A549 (cell line): Measurements from ENCODE around the gene C19orf67. TPM values are rescaled to one million over a fixed set of nuclear protein-coding genes. Genes with fewer than 3 reads are reported as not detected.

Experiments
- ATAC-seq, 2 experiments: fragments of 200-7000 bp in 1 of 2; fragments of >200 bp in 1 of 2; cut with Nextera tagmentation in 1 of 2; cut with Tn5 transposase in 1 of 2; 3 replicates each; pipeline versions ENCODE4 v1.8.0 to v1.9.1; 2018 to 2020; ENCODE audit warnings: mild to moderate bottlenecking in 1 of 2, moderate library complexity in 1 of 2
- CTCF ChIA-PET: fragments of 300-600 bp; sonication (Branson Sonifier 250); formaldehyde crosslinking; extraction: SDS; loops from one replicate; lab custom pipeline; 2021; ENCODE audit warnings: antibody characterized with exemption, inconsistent platforms; lab: Yijun Ruan, JAX
- POLR2A ChIA-PET: fragments of 350-600 bp; formaldehyde crosslinking; extraction: SDS; loops from one replicate; lab custom pipeline; 2021; ENCODE audit warnings: antibody characterized with exemption, inconsistent platforms; lab: Yijun Ruan, JAX
- DNase-seq, 2 experiments: peaks; one replicate each; pipeline versions ENCODE4 v3.0.0 to v3.0.0-alpha.2; 2011 to 2016; ENCODE audit warnings: low read depth in 1 of 2, low spot score in 1 of 2
- FAIRE-seq: peaks from 2 replicates; lab custom pipeline; 2011; peaks lifted over from hg19 to GRCh38; lab: Jason Lieb, UNC
- H3K27ac ChIP-seq, 2 experiments: fragments of >200 bp; sonication (Bioruptor Twin); formaldehyde crosslinking; 3 replicates each; pipeline ENCODE4 v1.5.1; 2016 to 2017
- H3K4me1 ChIP-seq: fragments of >200 bp; sonication (Bioruptor Twin); formaldehyde crosslinking; 3 replicates; pipeline ENCODE4 v1.6.1; 2016
- H3K4me2 ChIP-seq: fragments of >200 bp; sonication (Bioruptor Twin); formaldehyde crosslinking; 3 replicates; pipeline ENCODE4 v1.6.1; 2016
- H3K4me3 ChIP-seq: fragments of >200 bp; sonication (Bioruptor Twin); formaldehyde crosslinking; 3 replicates; pipeline ENCODE4 v1.5.1; 2016
- H3K9me3 ChIP-seq: fragments of >200 bp; sonication (Bioruptor Twin); formaldehyde crosslinking; 3 replicates; pipeline ENCODE4 v1.6.1; 2016
- ATOH8 ChIP-seq: fragments of 250-450 bp; sonication (Bioruptor Pico); IDR thresholded peaks from 2 replicates; pipeline ENCODE4 v1.5.0; 2020; ENCODE audit warnings: low read depth, mild to moderate bottlenecking, moderate library complexity
- BCL3 ChIP-seq: fragments of >200 bp; sonication (Bioruptor Twin); formaldehyde crosslinking; IDR thresholded peaks from 3 replicates; pipeline ENCODE4 v1.6.1; 2016
- EHF ChIP-seq: fragments of 250-450 bp; sonication (Bioruptor Pico); IDR thresholded peaks from 2 replicates; pipeline ENCODE4 v1.5.0; 2020; ENCODE audit warnings: mild to moderate bottlenecking
- EHMT2 ChIP-seq: fragments of 200-600 bp; sonication (generic); IDR thresholded peaks from 2 replicates; pipeline ENCODE4 v1.6.1; 2016; ENCODE audit warnings: antibody characterized with exemption, low read depth, mild to moderate bottlenecking, moderate library complexity
- EP300 ChIP-seq, 2 experiments: fragments of >200 bp; sonication (Bioruptor Twin); formaldehyde crosslinking; IDR thresholded peaks; 2 replicates in 1 of 2; 3 replicates in 1 of 2; pipeline ENCODE4 v1.6.1; 2016 to 2017
- FOSB ChIP-seq: fragments of 250-450 bp; sonication (Bioruptor Pico); IDR thresholded peaks from 2 replicates; pipeline ENCODE4 v1.5.0; 2020; ENCODE audit warnings: mild to moderate bottlenecking, moderate library complexity
- FOSL2 ChIP-seq, 2 experiments: fragments of 450-650 bp in 1 of 2; fragments of >200 bp in 1 of 2; sonication (Bioruptor Twin) in 1 of 2; formaldehyde crosslinking; IDR thresholded peaks; 2 replicates each; pipeline versions ENCODE4 v1.5.0 to v1.6.1; 2016 to 2020; ENCODE audit warnings: mild to moderate bottlenecking in 1 of 2, moderate library complexity in 1 of 2
- FOXS1 ChIP-seq: fragments of 250-450 bp; sonication (Bioruptor Pico); IDR thresholded peaks from 2 replicates; pipeline ENCODE4 v1.5.0; 2020; ENCODE audit warnings: mild to moderate bottlenecking, moderate library complexity
- HDAC2 ChIP-seq: fragments of 200-600 bp; sonication (generic); IDR thresholded peaks from 2 replicates; pipeline ENCODE4 v1.6.1; 2016
- HEYL ChIP-seq: fragments of 250-450 bp; sonication (Bioruptor Pico); IDR thresholded peaks from 2 replicates; pipeline ENCODE4 v1.8.0; 2021; ENCODE audit warnings: mild to moderate bottlenecking, moderate library complexity
- HOXA7 ChIP-seq: fragments of 250-450 bp; sonication (Bioruptor Pico); IDR thresholded peaks from 2 replicates; pipeline ENCODE4 v1.5.0; 2020; ENCODE audit warnings: mild to moderate bottlenecking, moderate library complexity
- JUN ChIP-seq, 2 experiments: fragments of >200 bp; sonication (Bioruptor Twin); formaldehyde crosslinking; IDR thresholded peaks; 2 replicates in 1 of 2; 3 replicates in 1 of 2; pipeline ENCODE4 v1.6.1; 2016 to 2017
- KDM5A ChIP-seq: fragments of 200-600 bp; sonication (generic); IDR thresholded peaks from 2 replicates; pipeline ENCODE4 v1.6.1; 2016; ENCODE audit warnings: antibody characterized with exemption, mild to moderate bottlenecking
- MAX ChIP-seq: IDR thresholded peaks from 2 replicates; pipeline ENCODE4 v1.6.1; 2012
- NR3C1 ChIP-seq: fragments of >200 bp; sonication (Bioruptor Twin); formaldehyde crosslinking; IDR thresholded peaks from 3 replicates; pipeline ENCODE4 v1.6.1; 2017
- PHF8 ChIP-seq: fragments of 200-600 bp; sonication (generic); IDR thresholded peaks from 2 replicates; pipeline ENCODE4 v1.6.1; 2016; ENCODE audit warnings: low read depth, mild to moderate bottlenecking, antibody characterized with exemption, moderate library complexity, borderline replicate concordance
- POLR2AphosphoS2 ChIP-seq: conservative IDR thresholded peaks from 2 replicates; pipeline ENCODE4 v1.6.1; 2012; ENCODE audit warnings: low read length, improper control_type of control experiment, inconsistent platforms
- RAD21 ChIP-seq, 2 experiments: fragments of >200 bp in 1 of 2; sonication (Bioruptor Twin) in 1 of 2; formaldehyde crosslinking in 1 of 2; IDR thresholded peaks in 1 of 2; conservative IDR thresholded peaks in 1 of 2; 2 replicates in 1 of 2; 3 replicates in 1 of 2; pipeline ENCODE4 v1.6.1; 2012 to 2018; ENCODE audit warnings: inconsistent platforms in 1 of 2
- RNF2 ChIP-seq: fragments of 200-600 bp; sonication (generic); IDR thresholded peaks from 2 replicates; pipeline ENCODE4 v1.6.1; 2016; ENCODE audit warnings: low read depth, mild to moderate bottlenecking, antibody characterized with exemption, moderate library complexity, borderline replicate concordance
- ZFP36 ChIP-seq: fragments of 450-650 bp; IDR thresholded peaks from 2 replicates; pipeline ENCODE4 v1.6.1; 2014; ENCODE audit warnings: borderline replicate concordance; ENCODE audit not compliant: partially characterized antibody
- ZSCAN20 ChIP-seq: fragments of 250-450 bp; sonication (Bioruptor Pico); IDR thresholded peaks from 2 replicates; pipeline ENCODE4 v1.8.0; 2022; ENCODE audit warnings: mild to moderate bottlenecking, moderate library complexity
- WGBS: methylation state at CpG from one replicate; pipeline ENCODE4 v1.1.6; 2017; ENCODE audit errors: missing lambda C conversion rate; 5-methylcytosine and 5-hydroxymethylcytosine counted together
- polyA plus RNA-seq, 4 experiments: library from polyadenylated mRNA; depleted of rRNA in 3 of 4; stranded (reverse); fragments of >200 nt; fragmentation: RNase III in 1 of 4; extraction: RNeasy Plus Mini Kit Qiagen cat#74134 plus additional on column Dnase treatment in 1 of 4; gene quantifications; 2 replicates in 3 of 4; 3 replicates in 1 of 4; pipeline ENCODE4 v1.2.3, GENCODE V29; 2011 to 2017
- TF ChIP-seq, protein P1 (sequence below): IDR thresholded peaks from 2 replicates; pipeline ENCODE4 v1.6.1; 2012
- TF ChIP-seq, protein P2 (sequence below): IDR thresholded peaks from 2 replicates; pipeline ENCODE4 v1.6.1; 2012; ENCODE audit warnings: low read depth, borderline replicate concordance
- TF ChIP-seq, protein P3 (sequence below): fragments of >200 bp; sonication (Bioruptor Twin); formaldehyde crosslinking; IDR thresholded peaks from 2 replicates; pipeline ENCODE4 v1.6.1; 2016

The C19orf67 gene
- polyA plus RNA-seq, 2 of the 4 experiments (the other 2 are of a cell fraction), result not detected

GRCh38 chr19:14066134-14066533 is 19.4 kb downstream of the C19orf67 start:
- ATAC-seq, result no peak
- no peak overlapping the region for H3K4me2 ChIP-seq
- H3K4me3 ChIP-seq, result no peak overlapping the region
- ChIA-PET POLR2A (no interaction called here), CTCF (no interaction called here)
- WGBS, result 49% methylated on average over 2 of the region's 2 CpGs
- no peak for TF ChIP-seq FOXS1
- no peak for TF ChIP-seq RAD21 (conservative IDR thresholded peaks at IDR 0.05 in 1 of 2, IDR thresholded peaks at IDR 0.05 in 1 of 2)
- no peak for TF ChIP-seq JUN (IDR thresholded peaks at IDR 0.05)
- TF ChIP-seq HDAC2, result no peak
- TF ChIP-seq, protein P1, sequence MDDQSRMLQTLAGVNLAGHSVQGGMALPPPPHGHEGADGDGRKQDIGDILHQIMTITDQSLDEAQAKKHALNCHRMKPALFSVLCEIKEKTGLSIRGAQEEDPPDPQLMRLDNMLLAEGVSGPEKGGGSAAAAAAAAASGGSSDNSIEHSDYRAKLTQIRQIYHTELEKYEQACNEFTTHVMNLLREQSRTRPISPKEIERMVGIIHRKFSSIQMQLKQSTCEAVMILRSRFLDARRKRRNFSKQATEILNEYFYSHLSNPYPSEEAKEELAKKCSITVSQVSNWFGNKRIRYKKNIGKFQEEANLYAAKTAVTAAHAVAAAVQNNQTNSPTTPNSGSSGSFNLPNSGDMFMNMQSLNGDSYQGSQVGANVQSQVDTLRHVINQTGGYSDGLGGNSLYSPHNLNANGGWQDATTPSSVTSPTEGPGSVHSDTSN, result no peak
- no peak for TF ChIP-seq BCL3
- TF ChIP-seq RNF2, result no peak
- no peak for TF ChIP-seq ZSCAN20 (CRISPR knock-in tag)
- no peak for TF ChIP-seq KDM5A
- no peak for TF ChIP-seq EHMT2
- no peak for TF ChIP-seq PHF8
- TF ChIP-seq POLR2AphosphoS2, result no peak
- TF ChIP-seq, protein P2, sequence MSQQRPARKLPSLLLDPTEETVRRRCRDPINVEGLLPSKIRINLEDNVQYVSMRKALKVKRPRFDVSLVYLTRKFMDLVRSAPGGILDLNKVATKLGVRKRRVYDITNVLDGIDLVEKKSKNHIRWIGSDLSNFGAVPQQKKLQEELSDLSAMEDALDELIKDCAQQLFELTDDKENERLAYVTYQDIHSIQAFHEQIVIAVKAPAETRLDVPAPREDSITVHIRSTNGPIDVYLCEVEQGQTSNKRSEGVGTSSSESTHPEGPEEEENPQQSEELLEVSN, result no peak
- TF ChIP-seq, protein P3, sequence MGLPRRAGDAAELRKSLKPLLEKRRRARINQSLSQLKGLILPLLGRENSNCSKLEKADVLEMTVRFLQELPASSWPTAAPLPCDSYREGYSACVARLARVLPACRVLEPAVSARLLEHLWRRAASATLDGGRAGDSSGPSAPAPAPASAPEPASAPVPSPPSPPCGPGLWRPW, result no peak
- TF ChIP-seq MAX, result no peak
- peaks cover 9% of the 10 kb centered on the region; the same call in 1 of the 3 replicates for H3K4me1 ChIP-seq
- DNase-seq, result no peak
- no peak for FAIRE-seq
- H3K9me3 ChIP-seq, result no peaks in the 10 kb centered on the region
- H3K27ac ChIP-seq, result no peak overlapping the region

DNA sequence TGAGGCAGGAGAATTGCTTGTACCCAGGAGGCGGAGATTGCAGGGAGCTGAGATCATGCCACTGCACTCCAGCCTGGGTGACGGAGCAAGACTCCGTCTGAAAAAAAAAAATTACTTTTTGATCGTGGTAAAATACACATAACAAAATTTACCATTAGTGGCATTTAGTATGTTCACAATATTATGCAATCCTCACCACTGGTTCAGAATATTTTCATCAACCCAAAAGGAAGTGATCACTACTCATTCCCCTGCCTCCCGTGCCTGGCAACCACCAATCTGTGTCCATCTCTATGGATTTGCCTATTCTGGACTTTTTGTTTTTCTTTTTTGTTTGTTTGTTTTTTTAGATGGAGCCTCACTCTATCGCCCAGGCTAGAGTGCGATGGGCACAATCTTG is 22.5 kb downstream of the C19orf67 start:
- ATAC-seq (no peak), DNase-seq (no peak), FAIRE-seq (no peak)
- CTCF ChIA-PET, result interaction anchor here (1.1 to 8.8 kb wide), 3 partner anchors 8 to 183 kb away, joined by 3 to 93 read pairs (median 3); partner anchors contain the start of gene MISP3
- Histone ChIP-seq H3K4me3 (no peak overlapping the region), H3K27ac (no peak overlapping the region), H3K4me1 (peaks cover 18% of the 10 kb centered on the region), H3K4me2 (no peak overlapping the region), H3K9me3 (no peaks in the 10 kb centered on the region)
- 58% methylated on average over 7 of the region's 7 CpGs for WGBS
- POLR2A ChIA-PET, result no interaction called here
- TF ChIP-seq HEYL (CRISPR knock-in tag) (no peak), BCL3 (no peak), FOSL2 (IDR thresholded peaks at IDR 0.05) (no peak), FOSL2 (CRISPR knock-in tag; IDR thresholded peaks at IDR 0.05) (no peak), EHF (no peak), NR3C1 (no peak), FOSB (CRISPR knock-in tag) (no peak), ZFP36 (no peak), EP300 (IDR thresholded peaks at IDR 0.05) (no peak), HOXA7 (CRISPR knock-in tag) (no peak), ATOH8 (CRISPR knock-in tag) (no peak)
